ENCODE results near the gene ANKRD53. TPM values are rescaled to one million over a fixed set of nuclear protein-coding genes. Genes with fewer than 3 reads are reported as not detected.

Gene ANKRD53
- total RNA-seq, 6 donors from 2014 or later: 0.26 to 10.5 (median 1.4) TPM

DNA sequence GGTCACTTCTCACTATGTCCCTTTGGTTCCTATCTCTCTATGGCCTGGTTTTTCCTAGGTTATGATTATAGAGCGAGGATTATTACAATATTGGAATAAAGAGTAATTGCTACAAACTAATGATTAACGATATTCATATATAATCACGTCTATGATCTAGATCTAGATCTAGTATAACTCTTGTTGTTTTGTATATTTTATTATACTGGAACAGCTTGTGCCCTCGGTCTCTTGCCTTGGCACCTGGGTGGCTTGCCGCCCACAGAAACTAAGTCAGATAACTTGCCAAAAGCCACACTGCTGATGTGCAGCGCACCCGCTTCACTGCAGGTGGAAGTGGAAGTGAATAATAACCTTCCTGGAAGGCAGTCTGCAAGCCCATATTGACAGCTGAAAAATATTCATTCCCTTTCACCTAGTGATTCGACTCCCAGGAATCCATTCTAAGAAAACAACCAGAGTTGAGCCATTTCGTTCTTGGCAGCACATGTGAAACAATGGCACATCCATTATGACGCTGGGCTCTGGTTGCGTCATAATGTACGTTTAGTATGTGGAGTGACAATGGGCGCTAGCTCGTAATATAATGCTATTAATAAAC lies 725 bp upstream of the ANKRD53 start:
- H3K4me3 ChIP-seq: peak overlapping the region in 3 of 4 donors; percentile 56 to 80 (median 65)
- H3K27ac ChIP-seq: peak overlapping the region; percentile 83 to 91 (median 90)
- peak in 1 of 2 donors; percentile 49 for ATAC-seq (ENCODE audit: low FRiP score in 2 of 2)
- 27 to 28% methylated on average over 14 of the region's 14 CpGs for WGBS, 2 donors
- peak in 1 of 2 donors; percentile 54 for DNase-seq
- H3K36me3 ChIP-seq: peaks cover 0 to 4% (median 0%) of the 10 kb centered on the region in 4 donors
- no peaks in the 10 kb centered on the region for H3K27me3 ChIP-seq
- TF ChIP-seq CTCF (IDR thresholded peaks at IDR 0.05) (peak in 1 of 6 experiments; percentile 2), POLR2AphosphoS5 (IDR thresholded peaks at IDR 0.05) (peak; percentile 38 to 60), POLR2A (IDR thresholded peaks at IDR 0.05) (no peak), EP300 (IDR thresholded peaks at IDR 0.05) (no peak)
- no peaks in the 10 kb centered on the region for H3K9me3 ChIP-seq
- peaks cover 16 to 25% (median 21%) of the 10 kb centered on the region in 4 donors for H3K4me1 ChIP-seq

GRCh38 chr2:70979180-70979488 lies 704 bp downstream of the ANKRD53 start:
- no peaks in the 10 kb centered on the region for H3K9me3 ChIP-seq
- H3K36me3 ChIP-seq: peaks cover 0 to 4% (median 2%) of the 10 kb centered on the region in 4 donors
- WGBS, 2 donors: 42 to 50% methylated on average over 10 to 17 of the region's 19 CpGs
- DNase-seq (no peak), ATAC-seq (ENCODE audit: low FRiP score in 2 of 2) (no peak)
- peak overlapping the region; percentile 58 to 91 (median 84) for H3K27ac ChIP-seq
- H3K27me3 ChIP-seq: no peaks in the 10 kb centered on the region
- peak overlapping the region; percentile 56 to 80 (median 63) for H3K4me3 ChIP-seq
- no peak for TF ChIP-seq CTCF (IDR thresholded peaks at IDR 0.05)
- TF ChIP-seq POLR2AphosphoS5 (IDR thresholded peaks at IDR 0.05): no peak
- no peak for TF ChIP-seq EP300 (IDR thresholded peaks at IDR 0.05)
- TF ChIP-seq POLR2A (IDR thresholded peaks at IDR 0.05): no peak
- peaks cover 16 to 25% (median 21%) of the 10 kb centered on the region in 4 donors for H3K4me1 ChIP-seq

- H3K4me3 ChIP-seq: no peak overlapping the region
- peaks cover 16 to 27% (median 21%) of the 10 kb centered on the region in 4 donors for H3K4me1 ChIP-seq
- ATAC-seq (ENCODE audit: low FRiP score in 2 of 2) (no peak), DNase-seq (peak; percentile 19 to 27)
- 98% methylated on average over 7 to 9 of the region's 9 CpGs for WGBS, 2 donors
- TF ChIP-seq POLR2AphosphoS5 (IDR thresholded peaks at IDR 0.05) (no peak), CTCF (IDR thresholded peaks at IDR 0.05) (no peak), EP300 (IDR thresholded peaks at IDR 0.05) (no peak), POLR2A (IDR thresholded peaks at IDR 0.05) (no peak)
- peaks cover 0 to 4% (median 2%) of the 10 kb centered on the region in 4 donors for H3K36me3 ChIP-seq
- no peaks in the 10 kb centered on the region for H3K27me3 ChIP-seq
- peak overlapping the region in 3 of 4 donors; percentile 58 to 91 (median 90) for H3K27ac ChIP-seq
- no peaks in the 10 kb centered on the region for H3K9me3 ChIP-seq
Measured at GRCh38 chr2:70979626-70980025, 1.2 kb downstream of the ANKRD53 start.

DNA sequence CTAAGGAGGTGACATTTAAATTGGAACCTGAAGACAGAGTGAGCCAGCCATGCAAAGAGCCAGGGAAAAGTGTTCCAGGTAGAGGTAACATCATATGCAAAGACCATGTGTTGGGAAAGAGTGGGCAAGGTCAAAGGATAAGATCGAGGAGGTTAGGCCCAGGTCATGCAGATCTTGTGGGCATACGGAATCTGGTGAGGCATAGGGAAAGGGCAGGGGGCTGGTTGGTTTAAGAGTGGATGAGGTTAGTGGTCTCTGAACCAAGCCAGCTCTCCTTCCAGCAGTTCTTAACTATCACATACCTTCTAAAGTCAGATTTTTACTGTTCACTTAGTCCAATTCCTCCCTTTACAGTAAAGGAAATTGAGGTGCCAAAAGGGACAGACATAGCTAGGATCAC lies 3.0 kb downstream of the ANKRD53 start:
- no peak for TF ChIP-seq CTCF (IDR thresholded peaks at IDR 0.05)
- TF ChIP-seq POLR2A (IDR thresholded peaks at IDR 0.05): no peak
- TF ChIP-seq POLR2AphosphoS5 (IDR thresholded peaks at IDR 0.05): no peak
- no peak for TF ChIP-seq EP300 (IDR thresholded peaks at IDR 0.05)
- no peaks in the 10 kb centered on the region for H3K27me3 ChIP-seq
- peaks cover 0 to 13% (median 12%) of the 10 kb centered on the region in 4 donors for H3K36me3 ChIP-seq
- no peak overlapping the region for H3K4me3 ChIP-seq
- peaks cover 17 to 35% (median 21%) of the 10 kb centered on the region in 4 donors for H3K4me1 ChIP-seq
- DNase-seq: peak in 1 of 2 donors; percentile 9
- WGBS, 2 donors: 79 to 84% methylated on average over 2 of the region's 2 CpGs
- H3K27ac ChIP-seq: no peak overlapping the region
- ATAC-seq (ENCODE audit: low FRiP score in 2 of 2): no peak
- no peaks in the 10 kb centered on the region for H3K9me3 ChIP-seq

All from upper lobe of left lung (tissue), 6 donors.